Esophagus (tissue), 2 donors: Measurements from ENCODE around the gene ICA1. TPM values are rescaled to one million over a fixed set of nuclear protein-coding genes. Genes with fewer than 3 reads are reported as not detected.
A peak's percentile ranks its signal among the peaks of the same experiment; 100 is the strongest.
"Not testable (repeated sequence)": the region's sequence is repeated elsewhere in the genome, so short reads cannot be mapped to it uniquely, and the experiment has no call there.

Experiments used
- H3K27ac ChIP-seq, 2 donors: one replicate each; pipeline ENCODE4 v1.5.1; 2013; ENCODE audit warnings: low read depth in 2 of 2, mild to moderate bottlenecking in 2 of 2, inconsistent platforms in 1 of 2, low read length in 1 of 2, moderate library complexity in 1 of 2
- H3K27me3 ChIP-seq, 2 donors: one replicate each; pipeline ENCODE4 v1.6.1; 2013; ENCODE audit warnings: low read length in 2 of 2, control low read depth in 1 of 2, mild to moderate bottlenecking in 1 of 2; ENCODE audit not compliant: insufficient read depth in 2 of 2, control insufficient read depth in 1 of 2
- H3K36me3 ChIP-seq, 2 donors: one replicate each; pipeline ENCODE4 v1.6.1; 2013; ENCODE audit warnings: low read length in 1 of 2; ENCODE audit not compliant: control insufficient read depth in 2 of 2, insufficient read depth in 2 of 2
- H3K4me1 ChIP-seq, 2 donors: one replicate each; pipeline ENCODE4 v1.6.1; 2013; ENCODE audit warnings: low read length in 1 of 2; ENCODE audit not compliant: control insufficient read depth in 2 of 2, insufficient read depth in 2 of 2
- H3K4me3 ChIP-seq, 2 donors: one replicate each; pipeline ENCODE4 v1.5.1; 2013; ENCODE audit warnings: low read length in 2 of 2, mild to moderate bottlenecking in 2 of 2, low read depth in 1 of 2, moderate library complexity in 1 of 2
- H3K9me3 ChIP-seq, 2 donors: one replicate each; pipeline ENCODE4 v1.6.1; 2013; ENCODE audit warnings: mild to moderate bottlenecking in 2 of 2, low read depth in 1 of 2, low read length in 1 of 2, moderate library complexity in 1 of 2; ENCODE audit not compliant: control insufficient read depth in 2 of 2, insufficient read depth in 1 of 2
- WGBS, 2 donors: extraction: QIAGEN DNeasy Blood & Tissue Kit; methylation state at CpG; one replicate each; pipeline ENCODE4 v1.1.7; 2013; 5-methylcytosine and 5-hydroxymethylcytosine counted together
- polyA plus RNA-seq, 2 donors: library from polyadenylated mRNA; stranded (reverse); fragments of 200-250 nt; gene quantifications; one replicate each; pipeline ENCODE4 v1.2.3, GENCODE V29; 2013
- donor health status: healthy with polysubstance abuse.
- donor health status: Bipolar disorder and iron deficiency.

The ICA1 gene
- 10 to 100 TPM; 10.7 to 11.3 TPM for polyA plus RNA-seq

GRCh38 chr7:8261711-8262695 lies at the start of gene ICA1:
Gene ICA1, minus strand, starts transcription at chr7:8262167. Its CDS starts 26,241 bp downstream, at chr7:8235926.
- Histone ChIP-seq H3K9me3 (no peaks in the 10 kb centered on the region), H3K36me3 (no peaks in the 10 kb centered on the region), H3K4me3 (peak within 1 kb of the TSS; percentile 64 to 75), H3K27me3 (no peaks in the 10 kb centered on the region), H3K4me1 (peaks cover 0 to 2% of the 10 kb centered on the region in 2 donors), H3K27ac (peak within 1 kb of the TSS; percentile 69 to 83)
- WGBS, 2 donors, result 1% methylated on average over 83 to 109 of the region's 109 CpGs

- Histone ChIP-seq H3K4me1 (no peaks in the 10 kb centered on the region), H3K27me3 (no peaks in the 10 kb centered on the region), H3K36me3 (no peaks in the 10 kb centered on the region), H3K4me3 (no peak overlapping the region), H3K27ac (no peak overlapping the region), H3K9me3 (no peaks in the 10 kb centered on the region)
- 79 to 81% methylated on average over 1 of the region's 1 CpG for WGBS, 2 donors
Measured at GRCh38 chr7:8310876-8311275, 48.9 kb upstream of the ICA1 start.

- no peaks in the 10 kb centered on the region for H3K9me3 ChIP-seq
- no peak overlapping the region for H3K4me3 ChIP-seq
- H3K4me1 ChIP-seq, result no peaks in the 10 kb centered on the region
- 81 to 88% methylated on average over 9 to 10 of the region's 10 CpGs for WGBS, 2 donors
- H3K27ac ChIP-seq, result no peak overlapping the region
- H3K36me3 ChIP-seq, result no peaks in the 10 kb centered on the region
- no peaks in the 10 kb centered on the region for H3K27me3 ChIP-seq
Measured at GRCh38 chr7:8305625-8306388, 43.8 kb upstream of the ICA1 start.

- Histone ChIP-seq H3K9me3 (no peaks in the 10 kb centered on the region), H3K4me1 (no peaks in the 10 kb centered on the region), H3K27ac (no peak overlapping the region), H3K4me3 (no peak overlapping the region), H3K36me3 (no peaks in the 10 kb centered on the region), H3K27me3 (no peaks in the 10 kb centered on the region)
- WGBS, 2 donors, result 46 to 75% methylated on average over 2 of the region's 2 CpGs
Measured at GRCh38 chr7:8305104-8305503, 43.1 kb upstream of the ICA1 start.

GRCh38 chr7:8303904-8304528 lies 42.0 kb upstream of the ICA1 start:
- no peaks in the 10 kb centered on the region for H3K27me3 ChIP-seq
- H3K27ac ChIP-seq, result no peak overlapping the region
- H3K9me3 ChIP-seq, result no peaks in the 10 kb centered on the region
- H3K36me3 ChIP-seq, result no peaks in the 10 kb centered on the region
- H3K4me3 ChIP-seq, result no peak overlapping the region
- no peaks in the 10 kb centered on the region for H3K4me1 ChIP-seq
- 89 to 92% methylated on average over 11 to 16 of the region's 16 CpGs for WGBS, 2 donors

- not testable (repeated sequence) for H3K36me3 ChIP-seq, H3K4me3 ChIP-seq, H3K4me1 ChIP-seq, H3K9me3 ChIP-seq, H3K27me3 ChIP-seq, H3K27ac ChIP-seq
- WGBS, 2 donors, result 91 to 94% methylated on average over 7 of the region's 7 CpGs
Measured at GRCh38 chr7:8297023-8297422, 35.1 kb upstream of the ICA1 start.

GRCh38 chr7:8296362-8296659 lies 34.3 kb upstream of the ICA1 start:
- Histone ChIP-seq H3K27me3 (no peaks in the 10 kb centered on the region), H3K27ac (no peak overlapping the region), H3K4me1 (no peaks in the 10 kb centered on the region), H3K36me3 (no peaks in the 10 kb centered on the region), H3K9me3 (no peaks in the 10 kb centered on the region), H3K4me3 (no peak overlapping the region)
- WGBS, 2 donors, result 92 to 95% methylated on average over 1 of the region's 1 CpG

GRCh38 chr7:8295638-8296361 lies 33.8 kb upstream of the ICA1 start:
- H3K27me3 ChIP-seq, result no peaks in the 10 kb centered on the region
- WGBS, 2 donors, result 32 to 41% methylated on average over 6 of the region's 6 CpGs
- H3K4me1 ChIP-seq, result no peaks in the 10 kb centered on the region
- no peak overlapping the region for H3K27ac ChIP-seq
- no peaks in the 10 kb centered on the region for H3K9me3 ChIP-seq
- no peaks in the 10 kb centered on the region for H3K36me3 ChIP-seq
- no peak overlapping the region for H3K4me3 ChIP-seq
